Breast epithelium (tissue), 4 donors: ENCODE data around the gene AP3S1. TPM values are rescaled to one million over a fixed set of nuclear protein-coding genes. Genes with fewer than 3 reads are reported as not detected.

Experiments used
- DNase-seq, 2 donors: peaks; one replicate each; pipeline ENCODE4 v3.0.0-alpha.2; 2019; ENCODE audit warnings: low spot score in 2 of 2
- H3K27ac ChIP-seq, 2 donors: fragments of 200-600 bp; sonication (generic) in 1 of 2; one replicate each; pipeline ENCODE4 v1.5.1; 2016 to 2019; ENCODE audit warnings: mild to moderate bottlenecking in 1 of 2
- H3K27me3 ChIP-seq, 2 donors: fragments of 200-600 bp; sonication (generic) in 1 of 2; one replicate each; pipeline versions ENCODE4 v1.5.1 to v1.6.0; 2017 to 2019; ENCODE audit warnings: control low read depth in 1 of 2, mild to moderate bottlenecking in 1 of 2
- H3K36me3 ChIP-seq: fragments of 200-600 bp; one replicate; pipeline ENCODE4 v1.5.1; 2019
- H3K4me1 ChIP-seq, 2 donors: fragments of 200-600 bp; sonication (generic); one replicate each; pipeline ENCODE4 v1.5.1; 2016 to 2019; ENCODE audit warnings: control low read depth in 1 of 2
- H3K4me3 ChIP-seq, 3 donors: fragments of 200-600 bp; sonication (generic); 1 replicate in 2 of 3; 2 replicates in 1 of 3; pipeline ENCODE4 v1.5.1; 2016 to 2019; ENCODE audit warnings: mild to moderate bottlenecking in 3 of 3, moderate library complexity in 2 of 3
- H3K9me3 ChIP-seq, 2 donors: fragments of 200-600 bp; sonication (generic) in 1 of 2; one replicate each; pipeline ENCODE4 v1.5.1; 2016 to 2019; ENCODE audit warnings: control low read depth in 1 of 2
- CTCF ChIP-seq, 3 donors: fragments of 450-650 bp; IDR thresholded peaks; one replicate each; pipeline ENCODE4 v1.5.1; 2016 to 2017; ENCODE audit warnings: antibody characterized with exemption in 3 of 3, mild to moderate bottlenecking in 3 of 3, moderate library complexity in 3 of 3
- POLR2A ChIP-seq: fragments of 450-650 bp; IDR thresholded peaks from one replicate; pipeline ENCODE4 v1.6.1; 2016; ENCODE audit warnings: antibody characterized with exemption, mild to moderate bottlenecking, moderate library complexity
- POLR2AphosphoS5 ChIP-seq, 3 donors: sonication (generic); formaldehyde crosslinking; IDR thresholded peaks; one replicate each; pipeline ENCODE4 v1.6.1; 2017; ENCODE audit warnings: antibody characterized with exemption in 3 of 3
- intact Hi-C: fragments of 100-400 bp; cut with DNase I; formaldehyde crosslinking; loops from one replicate; pipeline ENCODE4 v1.15.1; 2023; ENCODE audit warnings: low total_unique reads
- total RNA-seq, 3 donors: library from RNA; depleted of rRNA; stranded (reverse); fragments of >200 nt; gene quantifications; one replicate each; pipeline ENCODE4 v1.1.0, GENCODE V29; 2016

AP3S1 gene
- total RNA-seq, 3 donors from 2014 or later: 74.7 to 93.7 (median 89.9) TPM

GRCh38 chr5:115815006-115815692 lies 26.6 kb upstream of the AP3S1 start:
- Histone ChIP-seq H3K4me1 (no peaks in the 10 kb centered on the region), H3K27ac (no peak overlapping the region), H3K9me3 (no peaks in the 10 kb centered on the region), H3K36me3 (no peaks in the 10 kb centered on the region), H3K27me3 (peaks cover 4 to 31% of the 10 kb centered on the region in 2 donors), H3K4me3 (peak overlapping the region; percentile 50 to 82 (median 66))
- intact Hi-C loops: no loop called here
- no peak for TF ChIP-seq CTCF (IDR thresholded peaks at IDR 0.05)
- TF ChIP-seq POLR2A: no peak
- TF ChIP-seq POLR2AphosphoS5 (IDR thresholded peaks at IDR 0.05): no peak
- DNase-seq: no peak

- TF ChIP-seq CTCF (IDR thresholded peaks at IDR 0.05) (no peak), POLR2A (no peak), POLR2AphosphoS5 (IDR thresholded peaks at IDR 0.05) (no peak)
- Histone ChIP-seq H3K27me3 (peaks cover 4 to 31% of the 10 kb centered on the region in 2 donors), H3K9me3 (no peaks in the 10 kb centered on the region), H3K36me3 (no peaks in the 10 kb centered on the region), H3K27ac (peak overlapping the region; percentile 79 to 92), H3K4me1 (no peaks in the 10 kb centered on the region), H3K4me3 (peak overlapping the region; percentile 50 to 82 (median 66))
- no peak for DNase-seq
- intact Hi-C loops: no loop called here
These were observed 26.0 kb upstream of the AP3S1 start for GRCh38 chr5:115815693-115816225.

GRCh38 chr5:115816226-115817081 lies 25.3 kb upstream of the AP3S1 start, which contains the start of gene CDO1:
Gene CDO1, minus strand, starts transcription at chr5:115816659. Its CDS starts 262 bp downstream, at chr5:115816397.
- Histone ChIP-seq H3K36me3 (no peaks in the 10 kb centered on the region), H3K4me3 (peak within 1 kb of the TSS; percentile 50 to 82 (median 66)), H3K9me3 (no peaks in the 10 kb centered on the region), H3K27me3 (peaks cover 4 to 31% of the 10 kb centered on the region in 2 donors), H3K4me1 (no peaks in the 10 kb centered on the region), H3K27ac (peak within 1 kb of the TSS; percentile 79 to 92)
- TF ChIP-seq POLR2AphosphoS5 (IDR thresholded peaks at IDR 0.05) (peak in 2 of 3 donors; percentile 34 to 42), CTCF (IDR thresholded peaks at IDR 0.05) (no peak)
- DNase-seq: peak in 1 of 2 donors; percentile 55
- intact Hi-C loops: no loop called here

GRCh38 chr5:115817386-115817785 lies 24.3 kb upstream of the AP3S1 start:
- Histone ChIP-seq H3K9me3 (no peaks in the 10 kb centered on the region), H3K27ac (no peak overlapping the region), H3K36me3 (no peaks in the 10 kb centered on the region), H3K4me1 (no peaks in the 10 kb centered on the region), H3K4me3 (no peak overlapping the region), H3K27me3 (peaks cover 4 to 28% of the 10 kb centered on the region in 2 donors)
- no peak for DNase-seq
- intact Hi-C loops: no loop called here
- no peak for TF ChIP-seq CTCF (IDR thresholded peaks at IDR 0.05)
- TF ChIP-seq POLR2A: no peak
- no peak for TF ChIP-seq POLR2AphosphoS5 (IDR thresholded peaks at IDR 0.05)
